OCI-LY7 (cell line): Measurements from ENCODE around the gene USH2A. TPM values are rescaled to one million over a fixed set of nuclear protein-coding genes. Genes with fewer than 3 reads are reported as not detected.

Source experiments
- BruUV-seq: library from RNA; stranded (reverse); fragments of 400-500 nt; replicated peaks from 2 replicates; lab custom pipeline; 2021; lab: Mats Ljungman, UMichigan
- CTCF ChIA-PET: fragments of 300-600 bp; sonication (Branson Sonifier 250); formaldehyde crosslinking; loops from one replicate; lab custom pipeline; 2022; ENCODE audit warnings: antibody characterized with exemption; ENCODE audit not compliant: unreplicated experiment; lab: Charles Lee
- POLR2A ChIA-PET: fragments of 300-600 bp; sonication (Branson Sonifier 250); formaldehyde crosslinking; loops from one replicate; lab custom pipeline; 2022; ENCODE audit warnings: antibody characterized with exemption; lab: Charles Lee
- DNase-seq: peaks from one replicate; pipeline ENCODE4 v3.0.0-alpha.2; 2015; ENCODE audit warnings: low spot score
- H2AFZ ChIP-seq: fragments of 200-600 bp; sonication (generic), shearing (Covaris generic); 2 replicates; pipeline ENCODE4 v1.6.1; 2014; ENCODE audit warnings: mild to moderate bottlenecking, antibody characterized with exemption, low read length, moderate library complexity
- H3K27ac ChIP-seq: fragments of 200-600 bp; sonication (generic); 2 replicates; pipeline ENCODE4 v1.5.1; 2014; ENCODE audit warnings: mixed run types, low read depth, mild to moderate bottlenecking, moderate library complexity, low read length, inconsistent platforms; ENCODE audit not compliant: poor library complexity, severe bottlenecking
- H3K36me3 ChIP-seq: fragments of 200-600 bp; sonication (generic); 2 replicates; pipeline ENCODE4 v1.6.1; 2014; ENCODE audit warnings: mild to moderate bottlenecking, antibody characterized with exemption, low read length, moderate library complexity, mixed read lengths; ENCODE audit not compliant: insufficient read depth
- H3K4me1 ChIP-seq: fragments of 200-600 bp; sonication (generic); 2 replicates; pipeline ENCODE4 v1.5.1; 2014; ENCODE audit warnings: mild to moderate bottlenecking, low read length; ENCODE audit not compliant: insufficient read depth, poor library complexity, severe bottlenecking
- H3K4me2 ChIP-seq: fragments of 200-600 bp; sonication (generic); 2 replicates; pipeline ENCODE4 v1.6.1; 2014; ENCODE audit warnings: mild to moderate bottlenecking, low read length
- H3K4me3 ChIP-seq: fragments of 200-600 bp; sonication (generic); 2 replicates; pipeline ENCODE4 v1.5.1; 2014; ENCODE audit warnings: mild to moderate bottlenecking, low read depth, low read length; ENCODE audit not compliant: poor library complexity, severe bottlenecking
- H3K79me2 ChIP-seq: fragments of 200-600 bp; sonication (generic); 2 replicates; pipeline ENCODE4 v1.6.1; 2016; ENCODE audit warnings: low read depth, mild to moderate bottlenecking, low read length, moderate library complexity, mixed read lengths; ENCODE audit not compliant: insufficient read depth
- H3K9me2 ChIP-seq: fragments of 200-600 bp; sonication (generic); 2 replicates; pipeline ENCODE4 v1.6.1; 2016; ENCODE audit warnings: mild to moderate bottlenecking, low read length, mixed read lengths; ENCODE audit not compliant: insufficient read depth
- H3K9me3 ChIP-seq: fragments of 200-600 bp; sonication (generic); 2 replicates; pipeline ENCODE4 v1.6.1; 2014; ENCODE audit warnings: mild to moderate bottlenecking, mixed run types, low read length, mixed read lengths
- H4K20me1 ChIP-seq: fragments of 200-600 bp; sonication (generic); 2 replicates; pipeline ENCODE4 v1.6.1; 2014; ENCODE audit warnings: mild to moderate bottlenecking, antibody characterized with exemption, low read length, moderate library complexity, mixed read lengths; ENCODE audit not compliant: insufficient read depth
- CTCF ChIP-seq: fragments of 200-600 bp; sonication (generic); conservative IDR thresholded peaks from 2 replicates; pipeline ENCODE4 v1.5.1; 2014; ENCODE audit warnings: mild to moderate bottlenecking, antibody characterized with exemption, low read length, moderate library complexity, mixed read lengths
- EZH2phosphoT487 ChIP-seq: fragments of 200-600 bp; sonication (generic); IDR thresholded peaks from 2 replicates; pipeline ENCODE4 v1.6.1; 2018; ENCODE audit warnings: low read depth, borderline replicate concordance, mild to moderate bottlenecking, mixed run types, antibody characterized with exemption, low read length, moderate library complexity, mixed read lengths
- intact Hi-C: fragments of 100-400 bp; cut with micrococcal nuclease; formaldehyde crosslinking; loops from one replicate; pipeline ENCODE4 v1.10.0; 2022; ENCODE audit not compliant: unreplicated experiment
- total RNA-seq, 2 experiments: library from RNA; depleted of rRNA in 1 of 2; stranded (reverse); fragments of >200 nt in 1 of 2; shearing (Covaris generic) in 1 of 2; gene quantifications; 2 replicates each; pipeline ENCODE4 v1.2.3, GENCODE V29; 2014 to 2022

USH2A gene
- total RNA-seq, 2 experiments from 2014 or later = not detected

DNA sequence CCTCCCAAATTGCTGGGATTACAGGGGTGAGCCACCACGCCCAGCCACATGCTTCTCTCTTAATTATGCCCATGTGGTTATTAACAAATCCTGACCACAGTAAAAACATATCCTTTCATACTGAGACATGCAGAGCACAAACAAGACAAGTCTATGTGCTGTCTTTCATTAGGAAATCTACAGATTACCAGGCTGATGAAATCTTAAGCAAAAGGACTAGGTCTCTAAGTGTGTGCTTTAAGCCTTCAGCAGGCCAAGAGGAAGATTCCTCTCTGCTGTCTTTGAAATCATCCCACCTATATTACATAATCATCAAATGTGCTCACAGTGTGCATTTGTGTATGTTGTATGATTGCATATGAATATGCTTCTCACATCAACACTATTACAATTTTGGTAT is 436.8 kb downstream of the USH2A start:
- no peak overlapping the region for H3K27ac ChIP-seq
- no peak overlapping the region for H3K4me2 ChIP-seq
- no peak overlapping the region for H3K4me3 ChIP-seq
- intact Hi-C loops = no loop called here
- no peak for DNase-seq
- CTCF ChIA-PET = no interaction called here
- H3K9me3 ChIP-seq = no peaks in the 10 kb centered on the region
- H3K36me3 ChIP-seq = no peaks in the 10 kb centered on the region
- no peak overlapping the region for H2AFZ ChIP-seq
- POLR2A ChIA-PET = interaction anchor here (0.7 kb wide), 1 partner anchor 111 kb away, joined by 4 read pairs; no protein-coding TSS in a partner anchor
- TF ChIP-seq EZH2phosphoT487 (no peak), CTCF (no peak)
- BruUV-seq = no TSS peak
- H3K9me2 ChIP-seq = no peaks in the 10 kb centered on the region
- H4K20me1 ChIP-seq = no peaks in the 10 kb centered on the region
- H3K79me2 ChIP-seq = no peaks in the 10 kb centered on the region
- H3K4me1 ChIP-seq = no peaks in the 10 kb centered on the region

DNA sequence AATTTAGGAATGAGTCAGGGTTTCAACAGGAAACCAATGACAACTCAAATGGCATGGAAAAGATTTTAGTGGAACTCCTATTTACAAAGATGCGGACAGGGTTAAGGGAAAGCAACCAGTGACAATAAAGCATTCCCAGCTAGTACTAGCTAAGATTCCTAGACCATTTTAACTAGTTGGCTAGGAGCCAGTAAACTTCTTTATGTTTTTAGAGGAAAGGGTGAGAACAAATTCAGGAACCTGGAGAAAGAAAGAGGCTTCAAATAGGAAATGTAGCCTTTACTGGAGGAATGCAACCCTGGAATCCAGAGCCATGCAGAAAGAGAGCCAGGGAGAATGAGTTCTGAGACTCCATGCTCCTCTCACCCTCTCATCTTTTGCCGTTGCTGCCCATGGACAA is 439.6 kb downstream of the USH2A start:
- Histone ChIP-seq H3K9me2 (no peaks in the 10 kb centered on the region), H3K79me2 (no peaks in the 10 kb centered on the region), H3K27ac (no peak overlapping the region), H3K36me3 (no peaks in the 10 kb centered on the region), H2AFZ (no peak overlapping the region), H4K20me1 (no peaks in the 10 kb centered on the region), H3K4me3 (no peak overlapping the region), H3K4me1 (no peaks in the 10 kb centered on the region), H3K4me2 (no peak overlapping the region), H3K9me3 (no peaks in the 10 kb centered on the region)
- no peak for TF ChIP-seq EZH2phosphoT487
- TF ChIP-seq CTCF = no peak
- no peak for DNase-seq
- ChIA-PET CTCF (no interaction called here), POLR2A (no interaction called here)
- intact Hi-C loops = no loop called here
- BruUV-seq = no TSS peak

GRCh38 chr1:215971793-215972441 is 451.3 kb downstream of the USH2A start:
- ChIA-PET POLR2A (interaction anchor here (0.6 to 1.3 kb wide), 3 partner anchors 10 to 1766 kb away, joined by 3 to 5 read pairs (median 3); no protein-coding TSS in a partner anchor), CTCF (no interaction called here)
- Histone ChIP-seq H2AFZ (no peak overlapping the region), H3K27ac (no peak overlapping the region), H3K4me1 (no peaks in the 10 kb centered on the region), H3K9me2 (no peaks in the 10 kb centered on the region), H3K4me3 (no peak overlapping the region), H4K20me1 (no peaks in the 10 kb centered on the region), H3K4me2 (no peak overlapping the region), H3K36me3 (no peaks in the 10 kb centered on the region), H3K9me3 (no peaks in the 10 kb centered on the region), H3K79me2 (no peaks in the 10 kb centered on the region)
- DNase-seq = no peak
- TF ChIP-seq EZH2phosphoT487 = no peak
- TF ChIP-seq CTCF = no peak
- BruUV-seq = no TSS peak
- intact Hi-C loops = no loop called here
